CD4-positive, alpha-beta T cell treated with Interleukin-4 for 4 hours (primary cell): ENCODE measurements around the gene DNAJC5.
"Not testable (repeated sequence)": the region's sequence is repeated elsewhere in the genome, so short reads cannot be mapped to it uniquely, and the experiment has no call there.

Source experiments
- DNase-seq: peaks from one replicate; pipeline ENCODE4 v3.0.0-alpha.2; 2020

The DNAJC5 gene

GRCh38 chr20:63894358-63895201 lies at the start of gene DNAJC5:
DNAJC5 (plus strand) TSS chr20:63895126; CDS start chr20:63928346, 33,220 bp downstream.
- DNase-seq, result peak; percentile 95

GRCh38 chr20:63846128-63846771 lies 48.7 kb upstream of the DNAJC5 start:
- DNase-seq, result no peak

GRCh38 chr20:63846888-63847236 lies 48.1 kb upstream of the DNAJC5 start:
- no peak for DNase-seq

- DNase-seq, result no peak
Measured at GRCh38 chr20:63847237-63848002, 47.5 kb upstream of the DNAJC5 start.

- DNase-seq, result no peak
Measured at GRCh38 chr20:63848003-63848911, 46.7 kb upstream of the DNAJC5 start.

- DNase-seq, result no peak
Measured at GRCh38 chr20:63850689-63851547, 44.0 kb upstream of the DNAJC5 start.

- DNase-seq, result not testable (repeated sequence)
Measured at GRCh38 chr20:63851548-63851943, 43.4 kb upstream of the DNAJC5 start.

- DNase-seq, result not testable (repeated sequence)
Measured at GRCh38 chr20:63853733-63854068, 41.2 kb upstream of the DNAJC5 start.

- no peak for DNase-seq
Measured at GRCh38 chr20:63854069-63854765, 40.7 kb upstream of the DNAJC5 start.

GRCh38 chr20:63854766-63855362 lies 40.1 kb upstream of the DNAJC5 start:
- no peak for DNase-seq

GRCh38 chr20:63855363-63856097 lies 39.4 kb upstream of the DNAJC5 start:
- DNase-seq, result no peak

- no peak for DNase-seq
Measured at GRCh38 chr20:63856098-63856511, 38.8 kb upstream of the DNAJC5 start.

- no peak for DNase-seq
Measured at GRCh38 chr20:63857764-63858392, 37.0 kb upstream of the DNAJC5 start.

- DNase-seq, result no peak
Measured at GRCh38 chr20:63858393-63859165, 36.3 kb upstream of the DNAJC5 start.

- no peak for DNase-seq
Measured at GRCh38 chr20:63859166-63859699, 35.7 kb upstream of the DNAJC5 start.

- no peak for DNase-seq
Measured at GRCh38 chr20:63860325-63861051, 34.4 kb upstream of the DNAJC5 start.

- no peak for DNase-seq
Measured at GRCh38 chr20:63861365-63861934, 33.5 kb upstream of the DNAJC5 start, which contains the start of gene ABHD16B. ABHD16B (plus strand) TSS chr20:63861498; CDS start chr20:63861541, 43 bp downstream.
